Common myeloid progenitor, CD34-positive (primary cell): ENCODE data around the gene FHIT.
"Not testable (repeated sequence)": the region's sequence is repeated elsewhere in the genome, so short reads cannot be mapped to it uniquely, and the experiment has no call there.

Source experiments
- CTCF ChIA-PET: fragments of 350-600 bp; sonication (Branson Sonifier 250); formaldehyde crosslinking; loops from one replicate; lab custom pipeline; 2021; ENCODE audit warnings: antibody characterized with exemption; lab: Charles Lee
- POLR2A ChIA-PET: fragments of 350-600 bp; sonication (Branson Sonifier 250); formaldehyde crosslinking; loops from one replicate; lab custom pipeline; 2021; ENCODE audit warnings: antibody characterized with exemption; lab: Charles Lee
- DNase-seq, 3 donors: peaks; one replicate each; pipeline versions ENCODE4 v3.0.0 to v3.0.0-alpha.2; 2013
- H3K27ac ChIP-seq, 2 experiments: 1 replicate in 1 of 2; 2 replicates in 1 of 2; pipeline ENCODE4 v1.7.0; 2013; ENCODE audit warnings: inconsistent platforms in 2 of 2, low read length in 2 of 2, mild to moderate bottlenecking in 2 of 2, low read depth in 1 of 2, moderate library complexity in 1 of 2; ENCODE audit not compliant: severe bottlenecking in 2 of 2, insufficient read depth in 1 of 2, poor library complexity in 1 of 2
- H3K27me3 ChIP-seq, 5 experiments: replicated peaks in 2 of 5; 1 replicate in 3 of 5; 2 replicates in 2 of 5; pipeline versions ENCODE4 v1.6.1 to v1.7.0; 2013; ENCODE audit warnings: low read length in 4 of 5, mild to moderate bottlenecking in 2 of 5, moderate library complexity in 2 of 5, inconsistent platforms in 1 of 5; ENCODE audit not compliant: insufficient read depth in 5 of 5, control insufficient read depth in 4 of 5
- H3K36me3 ChIP-seq, 4 experiments: 1 replicate in 2 of 4; 2 replicates in 2 of 4; pipeline versions ENCODE4 v1.6.1 to v1.7.0; 2013; ENCODE audit warnings: low read length in 3 of 4, control low read depth in 1 of 4, mild to moderate bottlenecking in 1 of 4; ENCODE audit not compliant: control insufficient read depth in 4 of 4, insufficient read depth in 4 of 4
- H3K4me1 ChIP-seq, 4 experiments: 1 replicate in 3 of 4; 2 replicates in 1 of 4; pipeline versions ENCODE4 v1.6.1 to v1.7.1; 2013; ENCODE audit warnings: low read length in 3 of 4, mild to moderate bottlenecking in 3 of 4, control low read depth in 1 of 4, inconsistent platforms in 1 of 4, moderate library complexity in 1 of 4; ENCODE audit not compliant: control insufficient read depth in 4 of 4, insufficient read depth in 4 of 4; ENCODE audit errors: control extremely low read depth in 1 of 4
- H3K4me3 ChIP-seq, 7 experiments: 1 replicate in 4 of 7; 2 replicates in 3 of 7; pipeline versions ENCODE4 v1.5.1 to v1.7.0; 2013; ENCODE audit warnings: mild to moderate bottlenecking in 7 of 7, low read length in 6 of 7, moderate library complexity in 6 of 7, inconsistent platforms in 2 of 7, low read depth in 2 of 7, control low read depth in 1 of 7; ENCODE audit not compliant: insufficient read depth in 4 of 7, control insufficient read depth in 1 of 7; ENCODE audit errors: extremely low read depth in 1 of 7
- H3K9me3 ChIP-seq, 5 experiments: 1 replicate in 4 of 5; 2 replicates in 1 of 5; pipeline versions ENCODE4 v1.6.1 to v1.7.1; 2013; ENCODE audit warnings: low read length in 4 of 5, mild to moderate bottlenecking in 2 of 5, inconsistent platforms in 1 of 5, low read depth in 1 of 5, moderate library complexity in 1 of 5; ENCODE audit not compliant: control insufficient read depth in 4 of 5, insufficient read depth in 2 of 5; ENCODE audit errors: control extremely low read depth in 1 of 5
- WGBS: methylation state at CpG from one replicate; pipeline ENCODE4 v1.1.5; 2013; ENCODE audit not compliant: insufficient coverage; 5-methylcytosine and 5-hydroxymethylcytosine counted together

FHIT gene

DNA sequence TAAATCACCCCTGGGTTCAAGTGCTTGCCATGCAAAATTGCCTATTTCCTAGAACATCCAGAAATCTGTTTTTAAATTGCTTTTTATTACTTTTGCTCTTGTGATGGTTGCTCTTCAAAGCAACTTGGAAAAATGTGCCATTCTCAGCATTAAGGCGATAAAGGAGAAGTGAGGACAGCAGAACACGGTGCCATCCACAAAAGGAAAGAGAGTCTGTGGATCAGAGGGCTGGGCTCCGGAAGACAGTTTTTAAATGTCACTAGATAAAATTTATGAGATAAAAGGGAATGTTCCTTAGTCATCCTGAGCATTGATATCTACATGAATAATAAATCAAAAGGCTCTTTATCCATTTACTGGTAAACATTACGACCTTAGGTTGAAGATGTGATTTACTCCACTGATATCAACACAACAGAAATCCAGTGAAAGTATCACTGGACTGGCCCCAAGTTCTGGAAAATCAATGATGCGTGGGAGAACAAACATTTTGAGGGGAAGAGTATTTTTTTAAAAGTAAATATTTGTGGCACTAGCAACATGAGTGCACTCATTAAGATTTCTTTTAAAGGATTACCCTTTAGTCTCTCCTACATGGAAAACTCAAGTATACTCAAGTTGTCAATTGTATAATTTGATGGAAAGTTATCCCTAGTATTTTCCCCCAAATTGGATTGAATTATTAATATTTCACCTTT is 554.7 kb downstream of the FHIT start:
- POLR2A ChIA-PET: no interaction called here
- WGBS: 100% methylated on average over 2 of the region's 5 CpGs

DNA sequence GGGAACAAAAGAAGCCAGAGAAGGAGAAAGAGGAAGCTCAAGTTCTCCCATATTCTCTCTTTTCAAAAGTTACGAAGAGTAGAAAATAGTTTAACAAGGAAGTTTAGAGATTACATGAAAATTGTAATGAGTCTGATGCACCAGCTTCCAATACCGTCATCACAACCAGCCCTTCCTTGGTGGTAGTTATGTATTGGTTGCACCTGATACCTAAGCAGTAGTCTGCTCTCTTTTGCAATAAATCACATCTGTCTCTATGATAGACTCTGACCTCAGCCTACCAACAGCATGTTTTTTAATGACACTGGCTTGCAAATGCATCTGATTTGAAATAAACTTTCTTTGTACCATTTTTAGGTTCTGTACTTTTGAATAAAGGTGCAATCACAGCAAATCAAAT is 575.8 kb downstream of the FHIT start:
- H3K4me3 ChIP-seq: no peak overlapping the region
- H3K27ac ChIP-seq: no peak overlapping the region
- H3K27me3 ChIP-seq: no peaks in the 10 kb centered on the region
- DNase-seq: no peak
- POLR2A ChIA-PET: no interaction called here
- no peaks in the 10 kb centered on the region for H3K4me1 ChIP-seq
- H3K9me3 ChIP-seq: peaks cover 0 to 4% (median 0%) of the 10 kb centered on the region in 5 experiments
- 100% methylated on average over 1 of the region's 2 CpGs for WGBS
- CTCF ChIA-PET: no interaction called here
- H3K36me3 ChIP-seq: no peaks in the 10 kb centered on the region

More for the DNA sequence above, 554.7 kb downstream of the FHIT start:
- H3K9me3 ChIP-seq: peaks cover 0 to 2% (median 0%) of the 10 kb centered on the region in 5 experiments
- H3K4me1 ChIP-seq: no peaks in the 10 kb centered on the region
- CTCF ChIA-PET: no interaction called here
- no peak overlapping the region for H3K4me3 ChIP-seq
- no peaks in the 10 kb centered on the region for H3K27me3 ChIP-seq
- H3K36me3 ChIP-seq: no peaks in the 10 kb centered on the region
- no peak overlapping the region for H3K27ac ChIP-seq
- no peak for DNase-seq

DNA sequence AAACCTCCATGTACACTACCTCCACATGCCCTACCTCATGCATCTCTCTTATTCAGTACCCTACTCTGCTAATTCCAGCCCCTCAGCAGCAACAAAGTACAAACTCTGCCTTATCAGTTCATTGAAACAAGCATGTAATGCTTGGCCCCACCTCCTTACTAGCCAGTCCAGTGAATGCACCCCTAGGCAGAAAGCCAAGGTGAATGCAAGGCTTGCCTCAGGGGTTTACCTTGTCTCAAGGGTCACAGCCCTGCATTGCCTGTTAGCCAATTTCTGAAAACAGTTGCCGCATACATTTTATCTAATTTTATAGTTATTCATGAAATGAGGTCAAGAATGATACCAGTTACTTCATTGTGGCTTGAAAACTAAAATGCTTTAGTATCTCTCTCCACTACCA is 576.4 kb downstream of the FHIT start:
- H3K4me3 ChIP-seq: no peak overlapping the region
- H3K36me3 ChIP-seq: no peaks in the 10 kb centered on the region
- no CpG with 5 or more reads among the region's 1 CpG for WGBS
- H3K9me3 ChIP-seq: peaks cover 0 to 4% (median 0%) of the 10 kb centered on the region in 5 experiments
- H3K27me3 ChIP-seq: no peaks in the 10 kb centered on the region
- no peak for DNase-seq
- ChIA-PET CTCF (no interaction called here), POLR2A (no interaction called here)
- no peak overlapping the region for H3K27ac ChIP-seq
- H3K4me1 ChIP-seq: no peaks in the 10 kb centered on the region

DNA sequence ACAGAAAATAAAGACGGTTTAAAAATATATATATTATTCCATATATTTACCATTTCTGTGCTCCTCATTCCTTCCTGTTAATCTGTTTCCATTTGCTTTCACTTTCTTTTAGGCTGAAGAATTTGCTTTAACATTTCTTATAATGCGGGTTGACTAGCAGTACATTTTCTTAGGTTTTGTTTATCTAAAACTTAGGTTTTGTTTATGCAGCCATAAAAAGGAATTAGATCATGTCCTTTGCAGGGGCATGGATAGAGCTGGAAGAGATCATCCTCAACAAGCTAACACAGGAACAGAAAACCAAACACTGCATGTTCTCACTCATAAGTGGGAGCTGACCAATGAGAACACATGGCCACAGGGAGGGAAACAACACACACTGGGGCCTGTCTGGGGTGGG is 578.1 kb downstream of the FHIT start:
- CTCF ChIA-PET: no interaction called here
- POLR2A ChIA-PET: no interaction called here
- 100% methylated on average over 1 of the region's 2 CpGs for WGBS

DNA sequence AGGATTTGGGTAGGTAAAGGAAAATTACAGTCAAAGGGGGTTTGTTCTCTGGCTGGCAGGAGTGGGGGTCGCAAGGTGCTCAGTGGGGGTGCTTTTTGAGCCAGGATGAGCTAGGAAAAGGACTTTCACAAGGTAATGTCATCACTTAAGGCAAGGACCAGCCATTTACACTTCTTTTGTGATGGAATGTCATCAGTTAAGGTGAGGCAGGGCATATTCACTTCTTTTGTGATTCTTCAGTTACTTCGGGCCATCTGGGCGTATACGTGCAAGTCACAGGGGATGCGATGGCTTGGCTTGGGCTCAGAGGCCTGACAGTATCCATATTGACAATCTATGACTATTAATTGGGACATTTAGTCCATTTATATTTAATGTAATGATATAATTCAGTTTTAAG is 578.9 kb downstream of the FHIT start:
- no CpG with 5 or more reads among the region's 5 CpGs for WGBS
- DNase-seq, POLR2A ChIA-PET, H3K4me3 ChIP-seq, CTCF ChIA-PET, H3K9me3 ChIP-seq, H3K27me3 ChIP-seq, H3K27ac ChIP-seq, H3K36me3 ChIP-seq, H3K4me1 ChIP-seq: not testable (repeated sequence)

More for the DNA sequence above, 578.1 kb downstream of the FHIT start:
- Histone ChIP-seq H3K27ac (no peak overlapping the region), H3K4me3 (no peak overlapping the region), H3K36me3 (no peaks in the 10 kb centered on the region), H3K27me3 (no peaks in the 10 kb centered on the region), H3K9me3 (peaks cover 0 to 4% (median 0%) of the 10 kb centered on the region in 5 experiments), H3K4me1 (no peaks in the 10 kb centered on the region)
- no peak for DNase-seq

DNA sequence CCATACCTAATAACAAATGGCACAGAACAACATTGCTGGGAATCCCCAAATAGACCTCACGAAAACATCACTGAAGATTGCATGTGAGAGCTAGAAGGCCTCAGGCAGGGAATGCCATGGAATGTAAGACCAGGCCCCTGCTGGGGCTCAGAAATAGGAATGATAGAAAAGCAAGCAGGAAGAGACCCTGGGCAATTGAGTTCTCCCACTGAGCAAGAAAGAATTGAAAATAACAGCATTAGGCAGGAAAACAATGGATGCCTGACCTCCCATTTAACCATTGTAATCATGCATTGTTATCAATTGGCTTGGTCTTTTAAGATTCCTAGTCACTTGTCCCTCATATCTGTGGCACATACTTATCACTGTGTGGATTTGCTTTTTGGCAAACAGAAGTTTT is 581.6 kb downstream of the FHIT start:
- DNase-seq: no peak
- Histone ChIP-seq H3K36me3 (no peaks in the 10 kb centered on the region), H3K9me3 (peaks cover 0 to 12% (median 3%) of the 10 kb centered on the region in 5 experiments), H3K4me3 (no peak overlapping the region), H3K27ac (no peak overlapping the region), H3K4me1 (no peaks in the 10 kb centered on the region), H3K27me3 (no peaks in the 10 kb centered on the region)
- ChIA-PET CTCF (no interaction called here), POLR2A (no interaction called here)
- 91% methylated on average over 1 of the region's 1 CpG for WGBS

DNA sequence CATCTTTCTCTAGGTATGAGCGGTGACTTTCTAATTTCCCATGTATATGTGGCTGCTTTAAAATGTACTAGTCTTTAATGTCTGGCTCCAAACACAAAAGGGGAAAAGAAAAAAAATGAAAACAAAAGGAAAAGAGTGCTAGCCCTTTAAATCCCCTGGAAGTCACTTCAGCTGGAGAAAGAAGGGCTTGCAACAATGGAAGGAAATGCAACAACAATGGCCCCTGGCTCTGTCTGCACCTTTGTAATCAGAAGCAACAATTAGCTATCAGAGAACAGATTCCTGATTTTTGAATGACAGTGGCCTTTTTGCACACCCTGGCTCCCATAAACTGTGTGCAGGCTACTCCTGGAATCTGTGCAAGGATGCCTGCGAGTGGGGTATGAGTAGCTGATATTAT is 591.2 kb downstream of the FHIT start:
- Histone ChIP-seq H3K9me3 (peaks cover 0 to 16% (median 3%) of the 10 kb centered on the region in 5 experiments), H3K4me1 (no peaks in the 10 kb centered on the region), H3K27ac (no peak overlapping the region), H3K4me3 (no peak overlapping the region), H3K36me3 (no peaks in the 10 kb centered on the region), H3K27me3 (no peaks in the 10 kb centered on the region)
- ChIA-PET CTCF (no interaction called here), POLR2A (no interaction called here)
- DNase-seq: no peak
- 100% methylated on average over 1 of the region's 2 CpGs for WGBS
